NCI-H128 (cell line): Measurements from ENCODE around the gene SMC1B.
"Not testable (repeated sequence)": the region's sequence is repeated elsewhere in the genome, so short reads cannot be mapped to it uniquely, and the experiment has no call there.

ENCODE experiments used
- DNase-seq: peaks from one replicate; lab custom pipeline; 2025; ENCODE audit not compliant: unreplicated experiment; lab: John Stamatoyannopoulos, UW

SMC1B gene

GRCh38 chr22:45351956-45352355, 61.4 kb downstream of the SMC1B start:
- DNase-seq: no peak

DNA sequence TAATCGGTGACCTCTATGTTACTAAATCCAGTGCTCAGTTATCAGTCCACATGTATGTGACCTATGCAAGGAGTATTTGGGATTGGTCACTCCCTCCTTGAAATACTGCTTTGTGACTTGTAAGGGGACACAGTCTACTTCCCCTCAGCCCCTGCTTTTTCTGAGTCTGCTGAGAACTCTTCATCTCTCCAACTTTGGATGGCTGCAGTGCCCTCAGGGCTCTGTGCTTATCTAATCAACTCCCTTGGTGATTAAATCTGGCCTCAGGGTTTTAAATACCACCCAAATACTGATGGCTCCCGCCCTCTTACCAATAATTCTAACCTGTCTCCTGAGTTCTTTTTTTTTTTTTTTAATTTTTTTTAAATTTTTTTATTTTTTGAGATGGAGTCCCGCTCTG, 63.5 kb downstream of the SMC1B start:
- no peak for DNase-seq

DNA sequence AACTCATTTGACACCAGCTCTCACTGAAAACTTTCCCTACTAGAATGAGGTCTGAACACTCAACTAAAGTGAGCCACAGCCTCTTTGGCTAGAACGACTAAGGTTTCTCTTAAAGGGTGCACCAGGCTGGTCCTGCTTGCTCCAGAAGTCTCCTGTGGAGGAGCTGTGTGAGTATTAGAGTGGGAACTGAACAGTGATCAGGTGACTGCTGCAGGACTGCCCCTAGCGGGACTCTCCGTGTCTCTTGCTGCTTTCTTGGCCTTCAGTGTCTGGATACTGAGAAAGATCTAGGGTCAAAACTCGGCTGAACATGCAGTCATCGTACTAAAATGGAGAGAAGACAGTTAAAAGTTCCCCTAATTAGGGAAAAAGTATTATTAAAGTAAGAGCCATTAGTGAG, 69.1 kb downstream of the SMC1B start:
- no peak for DNase-seq

DNA sequence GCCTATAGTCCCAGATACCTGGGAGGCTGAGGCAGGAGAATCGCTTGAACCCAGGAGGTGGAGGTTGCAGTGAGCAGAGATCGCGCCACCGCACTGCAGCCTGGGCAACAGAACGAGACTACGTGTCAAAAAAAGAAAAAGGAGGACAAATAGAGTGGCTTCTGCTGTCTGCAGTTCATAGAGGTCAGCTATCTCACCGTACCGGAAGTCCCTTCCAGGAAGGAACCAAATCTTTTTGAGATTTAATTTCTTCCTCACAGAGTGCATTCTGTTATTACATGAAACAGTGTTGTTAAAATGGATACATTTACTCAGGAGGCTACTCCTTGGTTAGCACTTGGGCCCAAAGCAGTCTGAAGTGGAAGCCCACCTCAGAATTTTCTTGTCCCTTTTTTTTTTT, 70.3 kb downstream of the SMC1B start:
- DNase-seq: no peak

DNA sequence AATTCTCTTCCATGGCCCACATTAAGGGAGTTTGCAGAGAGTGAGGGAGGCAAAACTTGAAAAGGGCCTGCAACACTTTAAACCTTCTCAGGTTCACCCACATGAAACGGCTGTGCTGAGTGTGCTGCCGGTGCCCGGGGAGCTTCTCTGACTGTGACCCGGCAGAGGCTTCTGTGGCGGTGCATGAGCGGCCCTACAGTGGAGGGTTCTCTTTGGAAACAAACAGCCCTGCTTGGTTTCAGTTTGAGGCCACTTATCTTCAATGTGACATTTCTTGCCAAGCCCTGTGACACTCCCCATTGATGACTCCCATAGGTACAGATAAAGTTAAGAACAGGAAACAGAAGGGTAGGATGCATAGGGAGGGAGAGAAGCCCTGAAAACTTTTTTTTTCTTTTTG, 71.9 kb downstream of the SMC1B start:
- DNase-seq: no peak

DNA sequence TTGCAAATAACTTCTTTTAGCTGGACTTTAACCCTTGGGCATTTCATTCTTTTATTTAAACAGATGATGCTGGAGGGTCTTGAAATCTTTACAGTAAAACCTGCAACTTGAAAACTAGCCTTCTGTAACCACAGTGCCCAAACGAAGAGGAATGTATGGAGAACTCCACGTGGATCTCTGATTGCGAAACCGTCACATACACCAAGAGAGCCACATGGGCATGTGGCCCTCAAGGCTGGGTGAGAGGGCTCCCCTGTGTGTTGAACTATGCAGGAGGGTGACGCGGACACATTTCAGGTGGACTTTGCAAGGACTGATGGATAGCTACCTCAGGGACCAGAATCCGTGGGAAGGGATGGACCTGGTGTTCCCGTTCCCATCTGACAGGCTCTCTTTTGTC, 73.1 kb downstream of the SMC1B start:
- no peak for DNase-seq

DNA sequence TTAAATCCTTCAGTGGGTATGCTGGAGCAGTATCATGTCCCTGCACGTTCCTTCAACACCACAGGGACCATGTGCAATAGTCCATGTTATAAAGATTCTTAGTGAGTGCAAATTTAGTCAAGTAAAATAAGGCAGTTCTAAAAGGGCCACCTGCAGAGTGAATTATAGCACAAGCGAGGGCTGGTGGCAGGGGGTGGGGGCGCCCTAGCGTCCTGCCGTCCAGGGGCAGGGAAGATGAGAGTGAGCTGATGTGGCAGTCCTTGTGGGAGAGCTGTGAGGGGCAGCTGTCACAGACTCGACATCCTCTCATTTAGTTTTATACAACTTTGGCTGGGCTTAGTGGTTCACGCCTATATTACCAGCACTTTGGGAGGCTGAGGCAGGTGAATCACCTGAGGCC, 74.6 kb downstream of the SMC1B start:
- DNase-seq: no peak

- no peak for DNase-seq
These were observed 75.9 kb downstream of the SMC1B start for GRCh38 chr22:45337536-45337935.

- DNase-seq: no peak
These were observed 76.4 kb downstream of the SMC1B start for GRCh38 chr22:45336971-45337431.

DNA sequence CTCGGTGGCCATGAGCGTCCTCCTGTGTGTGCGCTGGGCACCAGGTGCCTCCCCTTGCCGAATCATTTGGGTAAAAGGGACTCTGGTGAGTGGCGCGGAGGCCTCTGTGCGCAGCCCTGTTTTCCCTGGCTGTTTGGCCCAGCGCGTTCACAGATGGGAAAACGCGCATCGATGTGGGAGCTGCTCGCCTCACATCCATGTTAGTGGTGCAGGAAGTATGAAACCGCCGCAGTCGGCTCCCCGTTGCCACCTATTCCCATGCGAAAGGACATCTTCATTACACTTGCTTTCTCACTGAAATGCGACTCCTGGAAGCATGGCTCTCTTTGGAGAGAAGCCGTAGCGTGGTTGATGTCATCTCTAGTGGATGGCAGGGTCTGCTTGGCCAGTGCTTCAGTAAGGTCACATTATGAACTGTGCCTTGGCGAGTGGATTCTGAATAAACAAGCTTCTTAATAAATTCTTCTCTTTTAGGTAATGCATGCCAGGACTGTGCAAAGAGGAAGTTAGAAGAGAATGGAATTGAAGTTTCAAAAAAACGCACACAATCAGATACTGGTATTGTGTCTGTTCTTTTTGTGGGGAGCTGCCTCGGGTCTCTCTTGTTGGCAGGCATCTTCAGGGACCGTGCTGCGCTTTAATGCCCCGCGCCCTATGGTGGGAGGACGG, 77.4 kb downstream of the SMC1B start:
- DNase-seq: no peak

GRCh38 chr22:45335021-45335818, 78.2 kb downstream of the SMC1B start:
- DNase-seq: no peak

- no peak for DNase-seq
These were observed 78.9 kb downstream of the SMC1B start for GRCh38 chr22:45334528-45334927.

- no peak for DNase-seq
These were observed 79.3 kb downstream of the SMC1B start for GRCh38 chr22:45334068-45334467.

DNA sequence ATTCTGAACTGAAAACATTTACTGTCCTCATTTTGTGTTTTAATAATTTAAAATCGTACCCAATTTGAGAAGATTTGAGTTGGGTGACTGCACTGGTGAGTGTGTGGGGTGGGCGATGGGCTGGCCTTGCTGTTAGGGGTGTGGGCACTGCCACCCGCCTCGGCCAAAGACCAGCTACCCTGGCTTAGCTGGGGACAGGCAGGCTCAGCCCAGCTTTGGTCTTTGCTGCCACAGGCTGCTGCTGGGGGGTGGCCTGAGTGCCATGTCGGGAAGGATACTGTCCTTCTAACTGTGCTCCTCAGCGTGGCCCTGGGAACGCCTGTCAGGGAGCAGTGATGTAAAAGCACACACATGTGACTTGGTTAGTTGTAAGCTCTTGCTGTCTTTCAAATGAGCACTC, 81.4 kb downstream of the SMC1B start:
- no peak for DNase-seq

DNA sequence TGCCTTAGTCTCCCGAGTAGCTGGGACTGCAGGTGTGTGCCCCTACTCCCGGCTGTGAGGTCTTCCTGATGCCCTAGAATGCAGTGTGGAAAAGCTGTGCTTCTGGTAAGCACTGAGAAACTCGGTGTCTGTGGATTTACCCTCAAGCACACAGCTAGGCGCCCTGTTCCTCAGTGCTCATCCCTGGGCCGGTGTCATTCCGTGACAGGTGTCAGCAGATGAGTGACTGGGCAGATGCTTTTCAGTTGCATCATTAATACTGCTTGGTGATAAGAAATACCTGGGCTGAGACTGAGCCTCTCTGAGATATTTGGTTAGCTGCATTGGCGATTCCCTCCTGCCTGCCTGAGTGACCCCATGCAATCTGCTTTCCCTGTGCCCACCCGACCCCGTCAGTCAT, 81.9 kb downstream of the SMC1B start:
- DNase-seq: no peak

DNA sequence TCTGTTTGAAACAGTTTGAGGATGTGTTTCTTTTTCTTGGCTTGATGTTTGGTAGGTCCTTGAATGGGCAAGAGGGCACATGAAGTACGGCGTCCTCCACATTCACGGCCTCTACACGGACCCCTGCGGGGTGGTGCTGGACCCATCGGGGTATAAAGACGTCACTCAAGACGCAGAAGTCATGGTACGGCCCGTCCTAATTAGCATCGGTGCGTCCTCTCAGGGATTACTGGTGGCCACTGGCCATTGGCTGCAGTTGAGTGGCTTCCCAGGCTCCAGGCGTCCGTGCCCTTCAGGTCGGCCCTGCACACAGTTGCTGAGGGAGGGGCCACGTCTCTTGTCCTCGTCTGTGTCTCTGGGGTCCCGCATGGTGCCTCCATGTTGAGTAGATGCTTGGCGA, 82.9 kb downstream of the SMC1B start:
- no peak for DNase-seq

DNA sequence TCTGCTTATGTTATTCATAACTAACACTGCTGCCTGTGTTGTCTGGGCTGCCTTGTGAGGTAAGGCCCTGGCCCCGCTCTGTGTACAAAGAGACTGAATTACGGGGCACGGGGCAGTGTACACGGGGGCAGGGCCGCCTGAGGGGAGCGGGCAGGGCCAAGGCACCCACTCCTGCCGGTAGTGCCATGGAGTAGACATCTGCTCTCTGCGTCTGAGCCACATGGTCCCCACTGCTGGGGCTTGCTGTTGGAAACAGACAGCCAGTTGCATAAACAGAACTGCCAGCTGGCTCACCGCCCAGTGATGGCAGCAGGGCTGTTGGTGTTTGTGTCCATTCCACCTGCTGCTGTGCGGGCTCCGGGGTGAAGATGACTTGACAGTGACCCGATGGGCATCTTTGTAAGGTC, 83.9 kb downstream of the SMC1B start:
- no peak for DNase-seq

DNA sequence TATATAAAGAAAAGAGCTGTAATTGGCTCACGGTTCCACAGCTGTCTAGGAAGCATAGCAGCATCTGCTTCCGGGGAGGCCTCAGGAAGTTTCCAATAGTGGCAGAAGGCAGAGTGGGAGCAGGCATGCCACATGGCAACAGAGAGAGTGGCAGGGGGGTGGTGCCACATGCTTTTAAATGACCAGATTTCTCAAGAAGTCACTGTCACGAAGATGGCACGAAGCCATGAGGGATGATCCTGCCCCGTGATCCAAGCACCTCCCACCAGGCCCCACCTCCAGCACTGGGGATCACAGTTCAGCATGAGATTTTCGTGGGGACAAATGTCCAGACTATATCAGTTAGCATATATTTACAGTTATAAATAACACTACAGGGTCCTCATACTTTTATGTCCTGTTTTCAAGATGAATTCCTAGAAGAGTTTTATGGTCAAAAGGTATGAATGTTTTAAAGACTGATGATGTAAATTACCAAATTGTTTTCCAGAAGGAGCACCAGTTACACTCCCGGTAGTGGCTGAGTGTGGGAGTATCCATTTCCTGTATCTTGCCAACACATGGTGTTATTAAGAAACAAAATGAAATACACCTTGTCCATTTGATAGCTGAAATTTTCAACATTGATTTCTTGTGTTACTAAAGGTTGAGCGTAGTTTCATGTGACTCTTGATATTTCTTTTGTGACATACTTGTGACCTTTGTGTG, 84.4 kb downstream of the SMC1B start:
- no peak for DNase-seq

DNA sequence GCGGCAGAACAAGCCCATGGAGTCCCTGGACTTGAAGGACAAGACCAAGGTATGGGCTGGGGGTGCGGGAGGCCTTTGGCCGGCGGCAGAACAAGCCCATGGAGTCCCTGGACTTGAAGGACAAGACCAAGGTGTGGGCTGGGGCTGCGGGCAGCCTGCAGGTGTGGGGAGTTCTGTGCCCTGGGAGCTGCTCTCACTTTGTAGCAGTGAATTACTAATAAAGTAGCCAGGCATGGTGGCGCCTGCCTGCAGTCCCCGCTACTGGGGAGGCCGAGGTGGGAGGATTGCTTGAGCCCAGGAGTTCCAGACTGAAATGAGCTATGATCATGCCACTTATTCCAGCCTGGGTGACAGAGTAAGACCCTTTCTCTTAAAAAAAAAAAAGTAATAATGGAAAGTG, 85.1 kb downstream of the SMC1B start:
- not testable (repeated sequence) for DNase-seq

GRCh38 chr22:45324311-45324711, 89.1 kb downstream of the SMC1B start:
- no peak for DNase-seq

DNA sequence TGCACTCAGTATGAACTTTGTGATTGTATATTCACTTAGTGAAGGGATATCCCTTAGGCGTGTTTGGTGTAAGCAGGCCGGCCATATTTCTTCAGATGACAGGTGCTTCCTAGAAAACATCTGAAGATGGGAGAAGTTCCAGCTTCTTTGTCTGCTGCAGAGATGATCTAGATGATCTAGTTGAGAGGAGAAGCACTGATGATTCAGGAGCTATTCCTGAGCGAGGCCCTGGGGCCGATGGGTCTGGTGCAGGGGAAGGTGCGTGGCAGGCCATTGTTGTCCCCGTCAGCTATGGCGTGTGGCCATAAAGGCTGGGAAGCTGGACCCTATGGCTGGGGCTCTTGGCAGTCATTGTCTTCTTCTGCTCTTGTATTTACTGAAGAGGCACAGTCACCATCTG, 89.7 kb downstream of the SMC1B start:
- no peak for DNase-seq
